ENCODE results near the gene LRRC4C.
"Not testable (repeated sequence)": the region's sequence is repeated elsewhere in the genome, so short reads cannot be mapped to it uniquely, and the experiment has no call there.

LRRC4C gene

GRCh38 chr11:40882301-40882700 is 577.2 kb downstream of the LRRC4C start:
- DNase-seq = no peak

GRCh38 chr11:40879911-40880310 is 579.5 kb downstream of the LRRC4C start:
- no peak for DNase-seq

- no peak for DNase-seq
Measured at GRCh38 chr11:40877981-40878380, 581.5 kb downstream of the LRRC4C start.

- no peak for DNase-seq
Measured at GRCh38 chr11:40877256-40877655, 582.2 kb downstream of the LRRC4C start.

GRCh38 chr11:40867991-40868632 is 591.3 kb downstream of the LRRC4C start:
- no peak for DNase-seq

GRCh38 chr11:40857754-40858153 is 601.7 kb downstream of the LRRC4C start:
- not testable (repeated sequence) for DNase-seq

GRCh38 chr11:40842750-40843339 is 616.6 kb downstream of the LRRC4C start:
- DNase-seq = no peak

GRCh38 chr11:40841231-40841630 is 618.2 kb downstream of the LRRC4C start:
- DNase-seq = no peak

- DNase-seq = no peak
Measured at GRCh38 chr11:40838181-40838683, 621.2 kb downstream of the LRRC4C start.

GRCh38 chr11:40827116-40827515 is 632.3 kb downstream of the LRRC4C start:
- no peak for DNase-seq

GRCh38 chr11:40826601-40827000 is 632.9 kb downstream of the LRRC4C start:
- no peak for DNase-seq

GRCh38 chr11:40825201-40825834 is 634.1 kb downstream of the LRRC4C start:
- no peak for DNase-seq

- no peak for DNase-seq
Measured at GRCh38 chr11:40819230-40819629, 640.2 kb downstream of the LRRC4C start.

- no peak for DNase-seq
Measured at GRCh38 chr11:40816976-40817375, 642.5 kb downstream of the LRRC4C start.

- DNase-seq = no peak
Measured at GRCh38 chr11:40797981-40798380, 661.5 kb downstream of the LRRC4C start.

GRCh38 chr11:40787224-40787623 is 672.2 kb downstream of the LRRC4C start:
- DNase-seq = no peak

GRCh38 chr11:40763046-40763445 is 696.4 kb downstream of the LRRC4C start:
- DNase-seq = no peak

GRCh38 chr11:40759341-40759740 is 700.1 kb downstream of the LRRC4C start:
- DNase-seq = no peak

- DNase-seq = no peak
Measured at GRCh38 chr11:40754297-40754696, 705.2 kb downstream of the LRRC4C start.

GRCh38 chr11:40746282-40746681 is 713.2 kb downstream of the LRRC4C start:
- DNase-seq = no peak

- DNase-seq = no peak
Measured at GRCh38 chr11:40732132-40732531, 727.3 kb downstream of the LRRC4C start.

GRCh38 chr11:40722179-40722795 is 737.2 kb downstream of the LRRC4C start:
- DNase-seq = peak in 4 of 51 donors; percentile 1 to 13 (median 4)

All from hypothalamus (tissue), 51 donors.